Breast epithelium (tissue), 4 donors: ENCODE measurements around the gene GZMH. TPM values are rescaled to one million over a fixed set of nuclear protein-coding genes. Genes with fewer than 3 reads are reported as not detected.

Experiments
- DNase-seq, 2 donors: peaks; one replicate each; pipeline ENCODE4 v3.0.0-alpha.2; 2019; ENCODE audit warnings: low spot score in 2 of 2
- H3K27ac ChIP-seq, 2 donors: fragments of 200-600 bp; sonication (generic) in 1 of 2; one replicate each; pipeline ENCODE4 v1.5.1; 2016 to 2019; ENCODE audit warnings: mild to moderate bottlenecking in 1 of 2
- H3K27me3 ChIP-seq, 2 donors: fragments of 200-600 bp; sonication (generic) in 1 of 2; one replicate each; pipeline versions ENCODE4 v1.5.1 to v1.6.0; 2017 to 2019; ENCODE audit warnings: control low read depth in 1 of 2, mild to moderate bottlenecking in 1 of 2
- H3K36me3 ChIP-seq: fragments of 200-600 bp; one replicate; pipeline ENCODE4 v1.5.1; 2019
- H3K4me1 ChIP-seq, 2 donors: fragments of 200-600 bp; sonication (generic); one replicate each; pipeline ENCODE4 v1.5.1; 2016 to 2019; ENCODE audit warnings: control low read depth in 1 of 2
- H3K4me3 ChIP-seq, 3 donors: fragments of 200-600 bp; sonication (generic); 1 replicate in 2 of 3; 2 replicates in 1 of 3; pipeline ENCODE4 v1.5.1; 2016 to 2019; ENCODE audit warnings: mild to moderate bottlenecking in 3 of 3, moderate library complexity in 2 of 3
- H3K9me3 ChIP-seq, 2 donors: fragments of 200-600 bp; sonication (generic) in 1 of 2; one replicate each; pipeline ENCODE4 v1.5.1; 2016 to 2019; ENCODE audit warnings: control low read depth in 1 of 2
- CTCF ChIP-seq, 3 donors: fragments of 450-650 bp; IDR thresholded peaks; one replicate each; pipeline ENCODE4 v1.5.1; 2016 to 2017; ENCODE audit warnings: antibody characterized with exemption in 3 of 3, mild to moderate bottlenecking in 3 of 3, moderate library complexity in 3 of 3
- POLR2A ChIP-seq: fragments of 450-650 bp; IDR thresholded peaks from one replicate; pipeline ENCODE4 v1.6.1; 2016; ENCODE audit warnings: antibody characterized with exemption, mild to moderate bottlenecking, moderate library complexity
- POLR2AphosphoS5 ChIP-seq, 3 donors: sonication (generic); formaldehyde crosslinking; IDR thresholded peaks; one replicate each; pipeline ENCODE4 v1.6.1; 2017; ENCODE audit warnings: antibody characterized with exemption in 3 of 3
- intact Hi-C: fragments of 100-400 bp; cut with DNase I; formaldehyde crosslinking; loops from one replicate; pipeline ENCODE4 v1.15.1; 2023; ENCODE audit warnings: low total_unique reads
- total RNA-seq, 3 donors: library from RNA; depleted of rRNA; stranded (reverse); fragments of >200 nt; gene quantifications; one replicate each; pipeline ENCODE4 v1.1.0, GENCODE V29; 2016

The GZMH gene
- total RNA-seq, 3 donors from 2014 or later = 0.80 to 1.3 (median 0.98) TPM

DNA sequence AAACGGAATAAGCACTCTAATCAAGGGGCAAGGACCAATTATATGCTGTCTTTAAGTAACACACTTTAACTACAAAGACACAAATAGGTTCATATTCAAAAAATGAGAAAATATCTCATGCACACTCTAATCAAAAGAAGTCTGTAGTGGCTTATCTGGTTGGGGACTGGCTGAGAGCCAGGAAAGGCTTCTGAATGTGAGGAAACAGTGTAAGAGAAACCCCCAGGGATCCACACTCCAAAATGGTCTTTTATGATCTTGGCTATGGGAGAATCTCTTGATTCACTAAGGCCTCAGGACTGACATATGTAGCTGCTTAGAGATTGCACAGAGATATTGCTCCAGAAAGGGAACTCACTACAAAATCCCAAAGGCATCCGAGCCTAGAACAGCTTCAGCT is 43.7 kb downstream of the GZMH start:
- TF ChIP-seq POLR2AphosphoS5 (IDR thresholded peaks at IDR 0.05) (no peak), CTCF (IDR thresholded peaks at IDR 0.05) (no peak), POLR2A (no peak)
- Histone ChIP-seq H3K4me3 (no peak overlapping the region), H3K4me1 (no peaks in the 10 kb centered on the region), H3K27ac (no peak overlapping the region), H3K27me3 (no peaks in the 10 kb centered on the region), H3K36me3 (no peaks in the 10 kb centered on the region), H3K9me3 (peaks cover 12 to 18% of the 10 kb centered on the region in 2 donors)
- intact Hi-C loops = no loop called here
- no peak for DNase-seq

- Histone ChIP-seq H3K4me3 (no peak overlapping the region), H3K4me1 (no peaks in the 10 kb centered on the region), H3K9me3 (peaks cover 12 to 18% of the 10 kb centered on the region in 2 donors), H3K27me3 (no peaks in the 10 kb centered on the region), H3K36me3 (no peaks in the 10 kb centered on the region), H3K27ac (no peak overlapping the region)
- intact Hi-C loops = no loop called here
- no peak for DNase-seq
- TF ChIP-seq POLR2AphosphoS5 (IDR thresholded peaks at IDR 0.05) (no peak), CTCF (IDR thresholded peaks at IDR 0.05) (no peak), POLR2A (no peak)
Observed at GRCh38 chr14:24563505-24563904, 46.0 kb downstream of the GZMH start.

DNA sequence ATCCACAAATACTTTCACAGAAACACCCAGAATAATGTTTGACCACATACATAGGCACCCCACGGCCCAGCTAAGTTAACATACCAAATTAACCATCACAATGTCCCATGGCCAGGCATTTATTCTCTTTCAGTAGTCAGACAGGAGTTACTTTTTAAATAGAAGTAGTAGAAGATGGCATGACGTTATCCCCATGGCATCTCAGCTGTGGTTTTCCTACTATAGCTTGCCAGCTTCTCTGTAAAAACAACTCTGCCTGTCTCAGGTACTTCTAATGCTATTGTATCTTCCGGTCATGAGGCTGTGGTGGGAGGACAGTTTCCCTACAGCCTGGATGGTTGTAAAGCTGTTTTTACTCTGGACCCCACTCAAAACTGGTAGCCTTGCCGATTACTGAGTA is 52.7 kb downstream of the GZMH start:
- intact Hi-C loops = no loop called here
- Histone ChIP-seq H3K27ac (peak overlapping the region; percentile 57 to 79), H3K36me3 (no peaks in the 10 kb centered on the region), H3K4me1 (no peaks in the 10 kb centered on the region), H3K9me3 (no peaks in the 10 kb centered on the region), H3K4me3 (no peak overlapping the region), H3K27me3 (no peaks in the 10 kb centered on the region)
- TF ChIP-seq POLR2AphosphoS5 (IDR thresholded peaks at IDR 0.05) (no peak), CTCF (IDR thresholded peaks at IDR 0.05) (no peak), POLR2A (no peak)
- peak in 1 of 2 donors; percentile 64 for DNase-seq

Other genes with a start within 250 kb of the GZMH start
- 10 to 100 TPM; 28.6 to 67.2 (median 32.8) TPM for gene NFATC4, start 241.5 kb downstream of the GZMH start, total RNA-seq
- 1 to 10 TPM; 6.4 to 8.2 (median 7.7) TPM for gene NYNRIN, start 210.7 kb downstream of the GZMH start, total RNA-seq
- 1 to 10 TPM; 1.6 to 3.8 (median 2.3) TPM for gene CBLN3, start 180.0 kb downstream of the GZMH start, total RNA-seq
- gene KHNYN, start 179.7 kb downstream of the GZMH start, total RNA-seq = 10 to 100 TPM; 48.5 to 68.1 (median 63.9) TPM
- 10 to 100 TPM; 42.1 to 63.4 (median 53.4) TPM for gene SDR39U1, start 166.9 kb downstream of the GZMH start, total RNA-seq
- 1 to 10 TPM in 1 of 3 donors, under 1 TPM in 1, not detected in 1; 0.66 to 7.2 TPM for gene CMA1, start 101.4 kb downstream of the GZMH start, total RNA-seq
- 10 to 100 TPM in 1 of 3 donors, under 1 TPM in 2; 0.59 to 25.3 (median 0.98) TPM for gene CTSG, start 33.4 kb downstream of the GZMH start, total RNA-seq
- gene GZMB, start 24.5 kb upstream of the GZMH start, total RNA-seq = 1 to 10 TPM in 2 of 3 donors, not detected in 1; 1.3 to 2.2 TPM